ENCODE measurements around the gene UCN3. TPM values are rescaled to one million over a fixed set of nuclear protein-coding genes. Genes with fewer than 3 reads are reported as not detected.
A peak's percentile ranks its signal among the peaks of the same experiment; 100 is the strongest.

UCN3 gene
- total RNA-seq, 1 donor from 2014 or later = not detected

- DNase-seq (ENCODE audit: low spot score in 2 of 2) = no peak
- Histone ChIP-seq H3K36me3 (no peaks in the 10 kb centered on the region), H3K27me3 (no peaks in the 10 kb centered on the region), H3K9me3 (peaks cover 0 to 13% of the 10 kb centered on the region in 2 donors), H3K4me3 (no peak overlapping the region), H3K27ac (no peak overlapping the region), H3K4me1 (peaks cover 0 to 28% of the 10 kb centered on the region in 2 donors)
- intact Hi-C loops (cut with DNase I) = no loop called here
- TF ChIP-seq CTCF (IDR thresholded peaks at IDR 0.05) = no peak
These were observed 54.8 kb downstream of the UCN3 start for GRCh38 chr10:5419466-5420094.

GRCh38 chr10:5423771-5424170, 59.0 kb downstream of the UCN3 start:
- Histone ChIP-seq H3K36me3 (no peaks in the 10 kb centered on the region), H3K4me3 (peak overlapping the region in 1 of 2 donors; percentile 18), H3K27ac (peak overlapping the region; percentile 60 to 72), H3K9me3 (peaks cover 0 to 7% of the 10 kb centered on the region in 2 donors), H3K27me3 (no peaks in the 10 kb centered on the region), H3K4me1 (peaks cover 0 to 50% of the 10 kb centered on the region in 2 donors)
- intact Hi-C loops (cut with DNase I) = no loop called here
- no peak for TF ChIP-seq CTCF (IDR thresholded peaks at IDR 0.05)
- DNase-seq (ENCODE audit: low spot score in 2 of 2) = peak in 1 of 2 donors; percentile 74

Other genes starting within 250 kb of the UCN3 start
- not detected for gene AKR1C8, start 179.8 kb upstream of the UCN3 start, total RNA-seq
- gene AKR1C4, start 168.1 kb upstream of the UCN3 start, total RNA-seq = not detected
- gene TUBAL3, start 39.9 kb downstream of the UCN3 start, total RNA-seq = not detected
- gene NET1, start 47.6 kb downstream of the UCN3 start, total RNA-seq = 95.9 TPM
- not detected for gene CALML5, start 134.6 kb downstream of the UCN3 start, total RNA-seq
- gene CALML3, start 160.0 kb downstream of the UCN3 start, total RNA-seq = not detected

All from ascending aorta (tissue), 2 donors.